CD4-positive, alpha-beta T cell treated with Interleukin-6 at 100 ng/mL for 8 hours (primary cell): ENCODE measurements around the gene DPH3.

Experiments
- DNase-seq: peaks from one replicate; pipeline ENCODE4 v3.0.0-alpha.2; 2020; ENCODE audit warnings: mixed read lengths, low spot score

Gene DPH3

DNA sequence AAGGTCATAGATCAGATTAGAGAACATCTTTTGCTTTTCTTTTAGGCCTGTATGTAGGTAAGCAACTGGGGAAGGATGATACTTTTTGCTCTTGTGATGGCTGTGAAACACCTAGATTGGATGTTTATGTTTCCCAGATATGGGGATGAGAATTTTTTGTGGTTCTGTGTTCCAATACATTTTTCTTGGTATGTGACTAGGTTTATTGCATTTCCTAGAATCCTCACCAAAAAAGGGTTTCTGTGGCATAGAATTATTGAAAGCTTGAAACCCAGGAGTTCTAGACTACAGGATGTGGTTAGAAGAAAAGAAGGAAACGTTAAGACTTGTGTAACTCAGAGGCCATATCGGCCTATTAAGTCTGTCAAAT lies 26.1 kb upstream of the DPH3 start:
- peak; percentile 36 for DNase-seq

DNA sequence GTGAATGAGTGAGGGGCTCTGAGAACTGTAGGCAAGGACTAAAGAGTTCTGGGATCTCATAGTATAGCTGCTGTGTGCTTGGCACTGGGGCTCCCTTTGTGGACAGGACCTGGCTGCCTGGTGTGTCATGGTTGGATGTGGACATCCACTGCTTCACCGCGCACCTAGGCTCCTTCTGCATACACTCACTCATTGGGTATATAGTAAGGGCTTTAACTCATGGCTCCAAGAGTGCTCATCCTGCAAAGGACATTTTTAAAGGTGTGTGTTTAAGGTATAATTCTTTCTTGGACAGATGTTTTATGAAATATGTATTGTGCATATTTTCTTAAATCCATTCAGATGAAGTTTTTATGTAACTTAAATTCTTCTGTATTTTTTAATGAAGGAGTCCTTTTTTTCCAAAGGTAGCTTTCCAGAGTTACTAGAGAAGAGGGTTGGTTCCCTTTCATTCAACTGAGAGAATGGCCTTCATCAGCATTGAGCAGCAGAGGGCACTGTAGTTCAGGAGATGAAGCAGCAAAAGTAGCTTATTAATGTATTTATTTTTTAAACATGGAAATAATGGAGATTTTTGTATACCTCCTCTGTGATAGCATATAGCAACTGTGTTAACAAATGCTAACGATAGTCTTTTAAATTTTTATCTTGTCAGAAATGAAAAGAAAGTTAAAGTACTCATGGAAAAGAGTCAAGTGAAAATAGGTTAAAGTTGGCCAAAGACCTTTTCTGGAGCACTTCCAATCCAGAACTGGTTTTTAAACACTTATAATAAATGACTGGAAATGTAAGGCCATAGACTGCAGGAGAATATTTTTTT lies 25.5 kb upstream of the DPH3 start:
- DNase-seq: peak; percentile 64

DNA sequence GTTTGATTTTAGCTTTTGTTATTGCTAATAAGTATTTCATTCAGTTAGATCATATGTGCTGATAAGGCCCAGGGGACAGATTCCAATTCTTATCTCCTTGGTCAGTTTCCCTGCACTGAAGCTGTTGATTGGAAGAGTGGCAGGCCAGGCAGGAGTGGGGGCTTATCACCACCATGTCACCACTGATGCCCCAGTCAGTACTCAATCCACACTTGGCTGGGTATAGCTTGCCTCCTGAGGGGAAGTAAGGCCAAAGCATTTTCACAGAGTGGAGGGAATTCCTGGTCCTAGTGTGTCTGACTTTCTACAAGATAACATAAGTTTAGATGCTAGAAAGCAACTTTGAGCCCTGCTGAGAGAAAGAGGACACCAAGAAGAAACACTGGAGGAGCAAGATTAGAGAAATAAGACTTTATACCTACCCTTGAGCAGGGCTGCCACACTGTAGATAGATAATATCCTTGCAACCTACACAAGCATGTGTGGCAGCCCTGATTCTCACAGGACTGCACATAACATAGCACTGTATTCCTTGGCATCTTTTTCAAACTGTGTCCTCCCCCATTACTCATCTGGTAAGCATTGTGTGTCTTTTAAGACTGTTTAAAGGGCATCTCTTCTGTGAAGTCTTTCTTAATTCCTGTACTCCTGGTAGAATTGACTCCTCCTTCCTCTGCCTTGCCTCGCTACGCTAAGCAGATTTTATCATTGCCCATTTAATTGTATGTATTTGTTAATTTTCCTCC lies 24.6 kb upstream of the DPH3 start:
- DNase-seq: no peak

DNA sequence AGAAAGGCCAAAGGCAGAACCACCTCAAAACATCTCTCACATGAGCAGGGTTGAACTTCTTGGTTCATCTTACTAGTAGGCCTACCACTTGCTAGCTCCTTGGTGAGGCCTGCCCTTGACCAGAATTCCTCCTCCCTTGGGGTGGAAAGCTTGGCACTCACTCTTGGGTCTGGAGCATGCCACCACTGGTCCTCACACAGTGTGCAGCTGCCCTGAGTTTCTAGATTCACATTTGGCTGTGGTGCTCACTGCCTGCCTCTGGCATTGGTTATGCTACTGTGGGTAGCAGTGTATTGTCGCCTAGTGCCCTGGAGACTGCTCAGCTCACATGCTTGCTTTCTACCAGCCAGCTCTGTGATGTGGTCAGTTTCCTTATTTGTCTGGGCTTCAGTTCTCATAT lies 23.9 kb upstream of the DPH3 start:
- DNase-seq: no peak

DNA sequence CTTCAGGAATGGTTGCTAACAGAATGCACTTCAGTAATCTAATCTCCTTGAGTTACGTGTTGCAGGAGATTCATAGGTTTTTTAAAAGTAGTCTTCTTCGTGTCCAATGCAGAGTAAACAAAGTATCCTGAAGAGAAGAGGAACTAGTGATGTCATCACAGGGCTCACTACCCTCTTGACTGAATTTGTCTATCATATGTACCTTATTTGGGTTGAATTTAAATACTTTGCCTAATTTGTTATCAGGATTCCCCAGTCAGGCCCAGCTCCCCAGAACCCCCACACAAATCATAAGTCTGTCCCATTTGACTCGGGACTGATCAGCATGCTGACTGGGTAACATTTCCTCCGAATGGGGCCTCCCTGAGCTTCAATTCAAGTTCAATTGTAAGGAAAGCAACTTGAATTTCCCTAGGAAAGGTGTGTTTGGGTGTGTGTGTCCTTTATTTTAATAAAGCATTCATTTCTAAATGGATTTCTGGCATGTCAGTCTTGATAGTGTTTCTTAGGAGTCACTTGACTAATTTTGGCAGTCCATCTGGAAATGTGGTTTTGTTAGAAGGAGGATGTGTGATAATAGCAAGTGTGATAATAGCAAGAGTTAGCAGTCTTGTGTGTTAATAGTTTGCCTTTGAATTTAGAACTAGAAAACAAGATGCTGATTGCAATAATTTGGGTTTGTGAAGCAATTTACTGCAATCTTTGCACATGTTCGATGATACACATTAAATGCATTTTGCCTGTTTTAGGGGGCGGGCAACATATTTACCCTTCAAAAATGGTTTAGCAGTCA lies 22.2 kb upstream of the DPH3 start:
- DNase-seq: no peak

DNA sequence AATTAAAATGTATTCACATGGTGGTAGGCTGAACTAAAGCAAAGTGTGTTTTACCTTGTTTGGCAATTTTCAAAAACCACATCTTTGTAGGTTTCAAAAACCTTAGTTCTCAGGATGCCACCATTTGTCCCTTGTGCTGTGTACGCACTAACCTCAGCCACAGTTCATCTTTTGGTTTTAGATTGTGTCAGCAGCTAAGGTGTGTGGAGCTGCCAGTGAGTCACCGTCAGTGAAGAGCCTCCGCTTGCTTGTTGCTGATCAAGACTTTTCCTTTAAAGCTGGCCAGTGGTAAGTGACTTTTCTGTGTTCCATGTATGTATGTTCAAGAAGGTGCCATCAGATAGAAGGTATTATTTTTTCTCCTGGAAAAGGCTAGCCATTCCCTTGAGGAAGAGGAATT lies 21.4 kb upstream of the DPH3 start:
- peak; percentile 83 for DNase-seq

DNA sequence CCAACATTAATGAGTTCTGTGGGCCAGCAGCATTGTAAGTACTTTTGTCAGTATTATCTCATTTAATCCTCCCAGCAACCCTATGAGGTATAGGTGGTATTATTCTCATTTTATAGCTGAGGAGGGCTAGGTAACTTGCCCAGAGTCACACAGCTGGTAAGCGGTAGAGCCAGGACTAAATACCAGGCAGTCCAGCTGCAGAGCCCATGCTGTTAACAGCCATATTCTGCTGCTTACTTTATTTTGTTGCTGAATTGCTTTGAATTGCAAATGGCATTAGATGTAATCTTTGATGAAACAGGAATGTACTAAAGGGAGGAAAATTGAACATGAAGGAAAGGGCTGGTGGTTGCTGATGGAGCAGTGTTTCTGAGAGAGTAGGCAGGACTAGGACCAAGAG lies 19.9 kb upstream of the DPH3 start:
- no peak for DNase-seq

DNA sequence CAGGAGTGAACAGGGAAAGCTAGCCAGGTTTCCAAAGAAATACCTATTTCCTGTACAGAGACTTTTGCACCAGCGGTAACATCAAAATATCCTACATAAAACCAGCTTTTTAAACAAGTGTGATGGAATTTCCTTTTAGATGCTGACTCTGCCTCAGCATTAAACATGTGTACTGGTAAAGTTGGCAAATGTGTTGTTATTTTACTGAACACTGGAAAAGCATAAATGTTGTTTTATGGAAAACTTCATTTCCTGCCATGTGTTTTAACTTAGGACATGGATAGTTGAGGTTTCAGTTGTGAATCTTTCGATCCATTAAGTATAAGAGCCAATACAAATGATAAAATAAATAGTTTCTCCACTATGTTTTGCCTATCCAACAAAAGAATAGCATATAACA lies 15.9 kb upstream of the DPH3 start:
- no peak for DNase-seq

DNA sequence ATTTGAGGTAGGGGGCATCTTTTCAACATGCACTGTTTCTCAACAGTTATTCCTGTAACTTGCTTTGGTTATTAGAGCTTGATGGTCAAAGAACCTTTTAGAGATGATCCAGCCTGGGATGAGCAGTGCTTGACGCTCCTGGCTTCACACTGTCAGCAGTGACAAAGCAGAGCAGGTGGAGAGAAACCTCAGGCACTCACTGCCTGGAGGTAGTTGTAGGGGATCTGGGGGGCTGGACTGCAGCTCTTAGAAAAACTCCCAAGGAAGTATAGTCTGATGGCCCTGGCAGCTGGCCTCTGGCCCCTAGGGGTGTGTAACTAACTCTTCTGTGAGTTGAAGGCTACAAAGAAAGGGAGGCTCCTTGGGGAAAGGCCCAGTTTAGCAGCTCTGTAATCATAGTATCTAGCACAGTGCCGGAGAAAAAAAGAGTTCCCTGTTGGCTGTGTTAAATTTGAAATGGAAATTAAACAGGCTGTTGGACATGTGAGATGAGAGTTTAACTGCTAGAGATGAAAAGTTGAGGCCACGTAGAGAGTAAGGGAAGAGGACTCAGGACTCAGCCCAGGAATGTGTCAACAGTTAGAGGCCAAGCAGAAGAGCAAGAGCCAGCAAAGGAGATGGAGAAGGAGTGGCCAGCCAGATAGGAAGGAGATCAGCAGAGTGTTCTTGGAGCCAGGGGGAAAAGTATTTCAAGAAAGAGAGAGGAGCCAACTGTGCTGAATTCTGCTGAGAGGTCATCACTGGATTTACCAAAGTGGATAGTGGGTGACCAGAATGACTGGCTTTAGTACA lies 14.5 kb upstream of the DPH3 start:
- no peak for DNase-seq

DNA sequence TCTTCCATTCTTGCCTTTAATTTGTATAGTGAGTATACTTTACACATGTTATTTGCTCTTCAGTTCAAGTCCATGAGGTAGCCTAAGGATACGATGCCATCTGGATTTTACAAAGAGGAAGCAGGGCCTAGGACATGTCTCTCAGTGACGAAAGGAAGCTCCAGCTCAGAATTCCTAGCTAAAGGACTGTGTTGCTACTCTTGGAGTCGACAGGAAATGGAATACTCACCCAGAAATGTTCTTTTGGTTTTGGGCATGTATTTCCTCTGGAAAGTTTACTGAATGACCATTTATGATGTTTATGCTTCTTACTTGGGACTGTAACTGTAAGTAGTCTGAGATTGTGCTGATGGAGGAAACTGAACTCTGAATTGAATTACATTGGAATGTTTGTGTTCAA lies 12.7 kb upstream of the DPH3 start:
- no peak for DNase-seq

DNA sequence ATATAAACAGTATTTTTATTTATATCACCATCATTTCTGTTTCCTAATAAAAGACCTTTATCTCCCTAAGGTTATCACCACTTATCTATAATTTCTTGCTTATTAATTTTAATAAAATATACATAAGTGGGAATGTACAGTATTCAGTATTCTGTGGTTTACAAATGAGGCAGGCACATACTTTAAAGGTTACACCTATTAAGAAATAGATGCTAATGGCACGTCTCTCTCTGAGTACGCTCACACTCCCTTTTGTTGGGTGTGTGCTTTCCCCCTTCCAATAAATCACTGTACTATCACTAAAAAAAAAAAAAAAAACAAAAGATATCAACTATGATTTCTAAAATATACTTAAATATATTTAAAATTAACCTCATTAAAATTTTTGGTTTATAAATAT lies 9.1 kb upstream of the DPH3 start:
- DNase-seq: no peak

DNA sequence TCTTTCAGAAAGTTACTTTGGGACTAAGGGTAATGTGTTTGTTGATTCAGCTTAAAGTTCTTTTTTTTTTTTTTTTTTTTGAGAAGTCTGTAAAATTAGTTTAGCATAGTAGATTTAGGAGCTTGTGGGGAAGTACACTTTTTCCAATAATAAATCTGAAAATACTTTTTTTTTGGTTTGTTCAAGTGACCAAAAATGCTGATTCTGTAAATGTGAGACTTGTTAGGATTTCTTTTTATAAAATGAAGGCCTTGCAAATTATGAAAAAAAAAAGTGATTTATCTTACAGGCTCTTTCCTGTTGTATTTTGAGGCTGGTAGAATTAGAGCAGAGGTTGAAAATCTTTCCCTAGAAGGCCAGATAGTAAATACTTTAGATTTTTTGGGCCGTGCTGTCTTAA lies 7.8 kb upstream of the DPH3 start:
- no peak for DNase-seq

DNA sequence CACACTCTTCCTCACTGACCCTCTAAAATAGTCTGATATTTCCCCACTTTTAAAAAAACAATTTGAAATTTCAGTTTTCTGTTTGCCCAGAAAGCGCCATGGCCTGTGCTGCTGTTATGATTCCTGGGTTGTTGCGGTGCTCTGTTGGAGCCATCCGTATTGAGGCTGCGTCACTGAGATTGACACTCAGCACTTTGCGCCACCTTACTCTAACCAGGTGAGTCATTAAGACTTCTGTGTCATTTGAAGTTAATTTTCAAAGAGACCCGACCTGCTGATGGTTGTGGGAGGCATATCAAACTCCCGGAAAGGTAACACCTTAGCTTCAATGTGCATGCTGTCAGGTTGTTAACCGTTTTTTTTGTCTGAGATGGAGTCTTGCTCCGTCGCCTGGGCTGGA lies 6.1 kb upstream of the DPH3 start:
- DNase-seq: no peak

DNA sequence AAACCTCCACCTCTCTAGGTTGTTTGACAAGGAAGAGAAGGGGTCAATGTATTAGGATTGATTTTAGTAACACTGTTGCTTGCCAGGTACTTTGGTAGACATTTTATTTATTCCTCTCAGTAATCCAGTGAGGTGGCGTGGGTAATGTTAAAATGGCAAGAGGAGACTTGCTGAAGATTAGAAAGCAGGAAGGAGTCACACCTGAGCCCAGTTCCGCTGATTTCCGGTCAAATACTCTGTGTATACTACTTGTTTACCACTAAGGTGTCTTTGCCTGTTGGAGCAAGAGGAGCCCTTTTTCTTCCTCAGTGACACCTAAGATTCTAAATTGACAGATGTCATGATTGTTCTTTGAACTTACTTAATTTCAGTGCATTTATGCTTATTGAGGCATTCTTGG lies 2.0 kb upstream of the DPH3 start:
- DNase-seq: no peak

DNA sequence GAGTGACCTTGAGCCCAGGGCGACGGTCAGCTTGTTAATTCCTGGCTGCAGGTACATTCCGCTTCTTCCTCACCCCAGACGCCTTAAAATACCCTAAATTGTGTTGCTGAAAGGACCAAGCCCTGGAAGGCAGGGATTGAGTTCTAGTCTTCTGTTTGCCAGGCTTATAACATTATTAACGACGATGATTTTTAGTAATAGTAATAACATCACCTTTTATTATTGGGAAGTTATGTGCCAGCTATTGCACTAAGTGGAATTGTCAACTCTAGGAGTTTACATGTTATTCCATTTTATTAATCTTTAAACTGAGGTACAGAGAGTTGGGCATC lies 678 bp upstream of the DPH3 start:
- DNase-seq: no peak

DNA sequence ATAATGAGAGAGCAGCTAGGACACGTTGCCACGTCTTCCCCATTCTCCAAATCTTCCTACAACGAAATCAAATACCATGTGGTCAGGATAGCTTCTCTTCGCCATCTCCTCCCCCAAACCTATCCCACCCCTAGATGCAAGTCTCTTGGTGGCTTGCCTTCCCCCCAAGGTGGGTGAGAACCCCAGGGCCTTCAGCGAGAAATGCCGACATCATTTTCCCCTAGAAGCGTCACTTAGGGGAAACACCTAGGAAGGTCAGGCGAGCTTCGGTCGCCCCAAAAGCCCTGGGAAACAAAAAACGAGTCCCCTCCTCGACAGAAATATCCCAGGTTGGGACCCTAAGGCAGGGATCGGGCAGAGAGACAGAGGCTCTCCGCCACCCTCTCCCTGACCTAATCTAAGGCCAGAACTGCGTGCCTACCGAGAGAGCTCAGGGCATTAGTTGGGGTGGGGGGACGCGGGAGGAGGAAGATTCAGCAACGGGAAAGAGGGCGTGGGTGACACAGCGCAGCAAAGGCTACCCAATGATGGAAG lies 502 bp downstream of the DPH3 start:
- no peak for DNase-seq

DNA sequence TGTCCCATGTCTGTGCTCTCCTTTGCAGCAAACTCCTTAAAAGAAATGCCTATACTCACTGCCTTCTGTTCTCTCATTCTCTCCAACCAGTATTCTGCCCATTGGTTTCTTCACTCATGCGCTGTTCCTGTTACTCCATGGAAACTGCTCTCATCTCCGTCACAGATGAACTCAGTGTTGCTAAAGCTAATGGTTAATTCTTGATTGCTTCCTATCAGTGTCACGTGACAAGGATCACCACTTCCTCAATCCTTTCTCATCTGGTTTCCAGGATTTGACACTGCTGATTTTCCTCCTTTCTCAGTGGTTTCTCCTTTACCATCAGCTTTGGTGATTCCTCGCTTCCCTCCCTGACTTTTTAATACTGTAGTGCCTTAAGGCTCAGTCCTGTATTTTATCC lies 2.6 kb downstream of the DPH3 start:
- no peak for DNase-seq

DNA sequence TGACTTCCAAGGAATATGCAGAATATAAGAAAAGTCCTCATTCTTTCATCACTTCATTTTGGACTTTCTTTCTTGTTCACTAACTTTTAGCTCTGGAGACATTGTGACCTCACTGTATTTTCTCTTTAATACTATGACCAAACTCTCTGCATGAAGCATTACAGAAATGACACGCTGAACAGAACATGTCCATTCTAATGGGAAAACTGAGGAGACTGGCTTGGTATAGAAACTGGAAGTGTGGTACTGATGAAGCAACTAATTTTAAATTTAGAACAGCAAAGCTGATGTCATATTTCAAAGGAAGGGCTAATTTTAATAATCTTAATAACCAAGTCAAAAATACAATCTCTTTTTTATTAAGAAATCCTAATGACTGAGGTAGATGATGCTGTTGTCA lies 4.7 kb downstream of the DPH3 start:
- no peak for DNase-seq

DNA sequence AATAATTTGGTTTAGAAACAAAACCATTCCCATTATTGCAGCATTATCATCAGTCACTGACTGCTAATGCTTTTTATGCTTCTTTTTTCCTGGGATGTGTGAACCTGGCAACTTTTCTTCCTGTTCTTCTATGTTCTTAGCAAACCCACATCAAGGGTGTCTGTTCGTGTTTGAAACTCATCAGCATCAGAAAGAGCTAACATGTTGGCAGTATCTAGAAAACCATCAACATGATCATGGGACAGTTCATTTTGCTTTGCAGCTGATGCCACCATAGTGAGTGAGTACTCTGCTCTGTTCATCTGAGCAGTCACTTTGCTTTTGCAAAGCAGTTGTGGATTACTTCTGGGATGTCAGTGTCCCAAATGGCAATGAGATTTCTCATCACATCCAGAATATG lies 5.9 kb downstream of the DPH3 start:
- no peak for DNase-seq

DNA sequence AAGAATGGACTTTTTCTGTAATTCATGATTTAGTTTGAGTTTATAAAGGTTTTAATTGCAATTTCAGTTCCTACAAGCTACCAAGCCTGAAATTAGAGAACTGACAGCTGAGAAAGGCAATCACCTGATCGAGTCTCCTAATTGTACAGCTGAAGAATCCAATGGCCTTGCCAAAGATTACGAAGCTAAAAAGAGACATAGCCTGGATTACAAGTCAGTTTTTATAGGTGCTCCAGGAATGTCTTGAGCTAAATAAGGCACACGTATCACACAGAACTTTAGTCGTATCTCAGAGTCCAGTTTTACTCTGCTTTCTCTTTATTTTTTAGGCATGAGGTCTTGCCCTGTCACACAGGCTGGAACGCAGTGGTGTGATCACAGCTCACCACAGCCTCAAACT lies 6.6 kb downstream of the DPH3 start:
- no peak for DNase-seq

DNA sequence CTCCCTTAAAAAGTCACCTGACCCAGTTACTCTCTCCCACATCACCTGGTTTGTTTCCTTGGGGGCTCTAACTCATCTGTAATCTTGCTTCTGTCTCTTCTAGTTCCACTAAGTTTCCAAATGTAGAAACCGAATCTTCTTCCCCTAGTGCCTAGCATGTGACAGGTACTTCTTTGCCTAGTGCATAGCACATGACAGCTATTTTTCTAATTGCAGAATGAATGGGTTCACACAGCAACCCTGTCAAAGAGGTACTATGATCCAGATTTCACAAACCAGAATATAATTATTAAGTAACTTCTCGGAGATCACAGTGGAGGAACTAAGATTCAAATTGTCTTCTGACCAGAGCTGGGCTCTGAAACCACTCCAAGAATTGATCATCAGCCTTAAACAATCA lies 7.4 kb downstream of the DPH3 start:
- DNase-seq: no peak

DNA sequence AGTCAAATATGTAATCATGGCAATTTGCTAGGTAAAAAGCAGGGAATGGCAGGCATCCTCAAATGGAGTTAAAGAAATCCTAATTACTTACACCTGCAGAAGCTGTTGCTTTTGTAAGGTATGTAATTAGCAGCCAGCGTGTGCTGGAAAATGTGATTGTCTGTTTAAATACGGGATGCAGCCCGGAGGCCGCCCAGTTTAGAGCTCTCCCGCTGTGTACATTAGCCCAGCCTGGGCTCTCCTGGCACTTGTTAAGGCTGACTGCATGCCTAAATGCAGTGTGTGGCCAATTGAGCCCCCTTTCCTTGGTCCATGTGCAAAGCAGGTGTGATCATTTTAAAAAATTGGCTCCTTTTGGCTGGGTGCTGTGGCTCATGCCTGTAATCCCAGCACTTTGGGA lies 9.0 kb downstream of the DPH3 start:
- no peak for DNase-seq
